ENCODE measurements around the gene HRG.

- TF ChIP-seq CTCF (IDR thresholded peaks at IDR 0.05) (no peak), POLR2A (IDR thresholded peaks at IDR 0.05) (no peak)
Measured at GRCh38 chr3:186643493-186643892, 22.3 kb upstream of the HRG start.

Measured in upper lobe of left lung (tissue), 4 donors.